PC-9 (cell line): ENCODE data around the gene FUT9.

Experiments
- EZH2 ChIP-seq: fragments of 200-600 bp; sonication (generic); IDR thresholded peaks from 2 replicates; pipeline ENCODE4 v1.8.0; 2017; ENCODE audit warnings: antibody characterized with exemption, low read depth
- TF ChIP-seq, protein P1 (sequence below): fragments of 200-600 bp; sonication (generic); conservative IDR thresholded peaks from 2 replicates; pipeline ENCODE4 v1.6.1; 2017; ENCODE audit warnings: mixed run types, antibody characterized with exemption, mild to moderate bottlenecking, moderate library complexity

DNA sequence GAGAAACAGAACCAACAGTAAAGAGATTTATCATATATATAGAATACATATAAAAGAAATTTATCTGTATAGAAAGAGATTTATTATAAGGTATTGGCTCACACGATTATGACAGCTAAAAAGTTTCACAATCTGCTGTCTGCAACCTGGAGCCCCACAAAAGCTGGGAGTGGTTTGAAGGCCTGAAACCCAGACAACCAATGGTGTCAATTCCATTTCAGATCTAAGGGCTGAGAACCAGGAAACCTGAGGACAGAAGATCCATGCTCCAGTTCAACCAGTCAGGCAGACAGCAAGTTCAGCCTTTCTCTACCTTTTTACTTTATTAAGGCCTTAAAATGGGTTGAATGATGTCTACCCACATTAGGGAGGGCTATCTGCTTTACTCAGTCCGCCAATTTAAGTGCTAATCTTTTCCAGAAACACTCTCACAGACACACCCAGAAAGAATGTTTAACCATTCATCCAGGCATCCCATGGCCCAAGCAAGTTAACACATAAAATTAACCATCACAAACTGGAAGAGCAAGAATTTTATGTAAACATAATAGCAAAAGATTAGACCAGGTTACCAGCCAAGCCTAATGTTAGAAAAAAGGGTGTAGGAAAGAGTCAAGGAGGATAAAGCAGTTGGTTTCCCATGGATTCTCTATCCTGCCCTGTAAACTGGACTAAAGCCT is 170.9 kb downstream of the FUT9 start:
- TF ChIP-seq, protein P1, sequence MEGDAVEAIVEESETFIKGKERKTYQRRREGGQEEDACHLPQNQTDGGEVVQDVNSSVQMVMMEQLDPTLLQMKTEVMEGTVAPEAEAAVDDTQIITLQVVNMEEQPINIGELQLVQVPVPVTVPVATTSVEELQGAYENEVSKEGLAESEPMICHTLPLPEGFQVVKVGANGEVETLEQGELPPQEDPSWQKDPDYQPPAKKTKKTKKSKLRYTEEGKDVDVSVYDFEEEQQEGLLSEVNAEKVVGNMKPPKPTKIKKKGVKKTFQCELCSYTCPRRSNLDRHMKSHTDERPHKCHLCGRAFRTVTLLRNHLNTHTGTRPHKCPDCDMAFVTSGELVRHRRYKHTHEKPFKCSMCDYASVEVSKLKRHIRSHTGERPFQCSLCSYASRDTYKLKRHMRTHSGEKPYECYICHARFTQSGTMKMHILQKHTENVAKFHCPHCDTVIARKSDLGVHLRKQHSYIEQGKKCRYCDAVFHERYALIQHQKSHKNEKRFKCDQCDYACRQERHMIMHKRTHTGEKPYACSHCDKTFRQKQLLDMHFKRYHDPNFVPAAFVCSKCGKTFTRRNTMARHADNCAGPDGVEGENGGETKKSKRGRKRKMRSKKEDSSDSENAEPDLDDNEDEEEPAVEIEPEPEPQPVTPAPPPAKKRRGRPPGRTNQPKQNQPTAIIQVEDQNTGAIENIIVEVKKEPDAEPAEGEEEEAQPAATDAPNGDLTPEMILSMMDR, result no peak
- TF ChIP-seq EZH2, result no peak
